HG03280 (cell line): ENCODE results near the gene NXPH4.

Source experiments
- ATAC-seq: cut with Tn5 transposase; IDR thresholded peaks from one replicate; pipeline ENCODE4 v1.9.1; 2021; ENCODE audit warnings: mild to moderate bottlenecking, moderate library complexity; ENCODE audit not compliant: unreplicated experiment

NXPH4 gene

DNA sequence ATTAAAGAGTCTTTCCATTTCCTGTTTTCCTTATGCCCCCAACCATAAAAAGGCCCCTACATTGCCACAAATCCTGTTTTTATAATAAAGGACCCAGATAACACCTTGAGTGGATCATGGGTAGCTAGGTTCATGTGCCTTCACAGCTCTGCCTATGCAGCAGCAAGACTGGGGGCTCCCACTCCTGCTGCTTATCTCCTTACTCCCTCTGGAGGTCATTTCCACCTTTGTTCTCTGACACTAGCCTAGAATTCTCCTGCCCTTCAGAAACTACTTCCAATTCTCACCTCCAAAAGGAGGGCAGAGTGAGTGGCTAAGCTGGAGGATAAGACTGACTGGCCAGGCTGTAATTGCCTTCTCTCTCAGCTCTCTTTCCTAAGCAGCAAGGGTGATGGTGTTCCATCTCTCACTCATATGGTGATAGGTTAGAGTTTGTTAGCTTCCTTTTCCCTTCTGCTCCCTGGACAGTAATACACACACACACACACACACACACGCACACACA lies 54.4 kb downstream of the NXPH4 start:
- ATAC-seq: no peak

DNA sequence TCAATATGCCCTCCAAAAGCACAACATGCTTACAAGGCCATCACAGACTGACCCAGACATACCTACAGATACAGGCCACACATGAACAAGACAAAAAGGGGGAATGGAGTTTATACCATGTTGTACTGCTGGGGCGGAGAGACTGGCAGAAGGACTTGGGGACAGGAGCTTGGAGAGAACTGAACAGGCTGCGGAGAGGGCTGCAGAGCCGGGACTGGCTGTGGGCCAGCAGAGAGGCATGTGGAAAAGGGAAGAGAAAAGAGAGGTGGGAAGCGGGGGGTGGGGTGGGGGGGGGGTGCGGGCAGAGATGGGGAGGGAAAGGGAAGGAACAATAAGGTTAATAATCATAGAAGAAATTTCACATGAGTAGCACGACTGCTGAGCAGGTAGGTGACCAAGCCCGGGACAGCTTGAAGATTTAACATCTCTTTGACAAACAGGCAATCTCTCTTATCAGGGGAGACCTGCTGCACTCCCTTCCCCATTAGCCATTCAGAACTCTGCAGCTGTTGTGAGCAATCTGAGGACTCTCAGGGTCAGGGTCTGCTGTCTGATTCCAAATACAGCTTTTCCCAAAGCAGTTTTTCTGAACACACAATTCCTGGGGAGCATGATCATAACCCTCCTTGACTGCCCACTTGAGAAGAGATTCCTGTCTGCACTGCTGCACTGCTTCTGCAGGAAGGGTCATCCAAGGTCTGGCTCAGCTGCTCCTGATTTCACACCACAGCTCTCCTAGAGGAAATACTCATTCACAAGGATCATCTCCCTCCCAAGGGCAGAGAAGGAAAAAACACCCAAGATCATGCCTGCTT lies 56.0 kb downstream of the NXPH4 start:
- no peak for ATAC-seq

DNA sequence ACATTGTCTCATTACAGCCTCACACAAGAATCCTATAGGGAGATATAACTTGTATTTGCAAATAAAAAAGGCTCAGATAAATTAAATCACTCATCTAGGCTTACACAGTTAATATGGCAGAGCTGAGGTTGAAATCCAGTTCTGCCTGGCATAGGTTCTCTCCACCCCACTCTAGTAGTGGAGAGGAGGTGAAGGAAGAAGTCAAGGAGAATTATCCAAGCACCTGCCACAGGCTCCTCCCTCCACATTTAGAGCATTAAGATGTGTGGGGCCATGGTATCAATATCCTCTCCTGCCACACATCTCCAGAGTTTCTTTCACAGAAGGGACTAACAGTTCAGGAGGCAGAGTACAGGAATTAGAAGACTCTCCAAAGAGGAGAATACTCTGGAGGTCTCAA lies 56.9 kb downstream of the NXPH4 start:
- ATAC-seq: no peak
